ENCODE measurements around the gene CTSE.

- TF ChIP-seq CTCF (conservative IDR thresholded peaks at IDR 0.05; ENCODE audit: low read depth, low read length) (no peak), EZH2 (IDR thresholded peaks at IDR 0.05; ENCODE audit: borderline replicate concordance, low read depth, low read length, poor library complexity, severe bottlenecking) (no peak)
Observed at GRCh38 chr1:206066479-206067171, 42.9 kb upstream of the CTSE start.

Measured in A673 (cell line).